NCI-H1417 (cell line): ENCODE measurements around the gene SEPTIN8.

ENCODE experiments used
- DNase-seq, 3 experiments: peaks; one replicate each; lab custom pipeline; 2025; lab: John Stamatoyannopoulos, UW

Gene SEPTIN8

GRCh38 chr5:132749506-132749905, 27.5 kb downstream of the SEPTIN8 start:
- DNase-seq = no peak

- no peak for DNase-seq
Observed at GRCh38 chr5:132748522-132749000, 28.5 kb downstream of the SEPTIN8 start.

GRCh38 chr5:132747616-132748440, 29.2 kb downstream of the SEPTIN8 start:
- DNase-seq = no peak

- DNase-seq = no peak
Observed at GRCh38 chr5:132746954-132747615, 30.0 kb downstream of the SEPTIN8 start, which contains the start of gene CCNI2. Gene CCNI2 (plus strand): TSS chr5:132747426. CDS start chr5:132747496, 70 bp downstream.

GRCh38 chr5:132746592-132746953, 30.5 kb downstream of the SEPTIN8 start:
- DNase-seq = no peak

GRCh38 chr5:132744659-132745058, 32.4 kb downstream of the SEPTIN8 start:
- DNase-seq = no peak

- DNase-seq = no peak
Observed at GRCh38 chr5:132742626-132743025, 34.4 kb downstream of the SEPTIN8 start.

- DNase-seq = no peak
Observed at GRCh38 chr5:132742158-132742557, 34.9 kb downstream of the SEPTIN8 start.

GRCh38 chr5:132739232-132739631, 37.8 kb downstream of the SEPTIN8 start:
- DNase-seq = no peak

- DNase-seq = no peak
Observed at GRCh38 chr5:132737982-132738681, 38.9 kb downstream of the SEPTIN8 start.

GRCh38 chr5:132736853-132737833, 39.9 kb downstream of the SEPTIN8 start, which contains the start of gene KIF3A:
Gene KIF3A (minus strand): TSS chr5:132737546. CDS start chr5:132737419, 127 bp downstream.
- peak; percentile 94 to 97 (median 97) for DNase-seq

- no peak for DNase-seq
Observed at GRCh38 chr5:132734687-132735086, 42.4 kb downstream of the SEPTIN8 start.

GRCh38 chr5:132733499-132734148, 43.4 kb downstream of the SEPTIN8 start:
- no peak for DNase-seq

- DNase-seq = no peak
Observed at GRCh38 chr5:132729896-132730295, 47.1 kb downstream of the SEPTIN8 start.

GRCh38 chr5:132725745-132726144, 51.3 kb downstream of the SEPTIN8 start:
- no peak for DNase-seq

- no peak for DNase-seq
Observed at GRCh38 chr5:132718544-132719312, 58.3 kb downstream of the SEPTIN8 start.

GRCh38 chr5:132714456-132715307, 62.4 kb downstream of the SEPTIN8 start:
- no peak for DNase-seq

GRCh38 chr5:132708645-132709044, 68.4 kb downstream of the SEPTIN8 start:
- no peak for DNase-seq

- no peak for DNase-seq
Observed at GRCh38 chr5:132704875-132705274, 72.2 kb downstream of the SEPTIN8 start.
